Measurements from ENCODE around the gene SRD5A1.

SRD5A1 gene

GRCh38 chr5:6604946-6605345 lies 28.3 kb upstream of the SRD5A1 start:
- no peak for DNase-seq (ENCODE audit: low read depth in 2 of 2)

GRCh38 chr5:6606884-6607558 lies 26.2 kb upstream of the SRD5A1 start:
- no peak for DNase-seq (ENCODE audit: low read depth in 2 of 2)

GRCh38 chr5:6607559-6607936 lies 25.7 kb upstream of the SRD5A1 start:
- DNase-seq (ENCODE audit: low read depth in 2 of 2) = no peak

- DNase-seq (ENCODE audit: low read depth in 2 of 2) = no peak
These were observed 25.2 kb upstream of the SRD5A1 start for GRCh38 chr5:6608016-6608415.

GRCh38 chr5:6611334-6612256 lies 21.6 kb upstream of the SRD5A1 start:
- no peak for DNase-seq (ENCODE audit: low read depth in 2 of 2)

DNA sequence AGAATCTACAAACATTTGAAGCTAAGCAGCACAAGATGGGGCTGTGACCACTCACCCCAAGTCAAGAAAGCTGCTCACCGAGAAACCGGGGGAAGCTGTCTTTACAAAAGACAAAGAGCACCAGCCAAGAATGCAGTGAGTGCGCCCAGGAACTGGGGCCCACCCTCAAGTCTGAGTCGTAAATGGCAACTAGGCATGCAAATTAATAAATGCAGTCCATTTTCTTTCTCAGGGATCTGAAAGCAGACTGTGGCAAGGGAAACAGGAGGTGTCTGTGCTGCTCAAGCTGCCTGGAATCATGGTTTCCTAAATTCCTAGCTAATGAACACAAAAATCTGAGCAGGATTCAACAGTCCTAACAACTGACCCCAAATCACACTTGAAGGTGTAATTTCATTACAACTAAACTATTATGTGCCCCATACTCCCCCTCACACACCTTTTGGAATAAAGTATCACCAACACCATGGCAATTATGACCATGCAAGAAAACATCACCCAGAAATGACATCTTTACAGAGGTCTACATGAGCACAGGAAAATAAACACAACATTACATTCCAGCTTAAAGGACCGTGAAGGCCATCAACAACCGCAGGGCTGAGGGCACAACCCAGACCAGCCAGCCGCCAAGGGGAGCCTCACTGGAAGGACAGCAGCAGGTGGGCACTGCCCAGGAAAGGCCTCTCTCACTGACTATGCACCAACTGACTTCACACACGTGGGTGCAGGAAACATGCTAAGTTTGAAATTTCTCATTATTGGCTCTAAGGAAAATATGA lies 18.0 kb upstream of the SRD5A1 start:
- DNase-seq (ENCODE audit: low read depth in 2 of 2) = no peak

GRCh38 chr5:6616632-6617031 lies 16.6 kb upstream of the SRD5A1 start:
- no peak for DNase-seq (ENCODE audit: low read depth in 2 of 2)

GRCh38 chr5:6623228-6623627 lies 10.0 kb upstream of the SRD5A1 start:
- no peak for DNase-seq (ENCODE audit: low read depth in 2 of 2)

DNA sequence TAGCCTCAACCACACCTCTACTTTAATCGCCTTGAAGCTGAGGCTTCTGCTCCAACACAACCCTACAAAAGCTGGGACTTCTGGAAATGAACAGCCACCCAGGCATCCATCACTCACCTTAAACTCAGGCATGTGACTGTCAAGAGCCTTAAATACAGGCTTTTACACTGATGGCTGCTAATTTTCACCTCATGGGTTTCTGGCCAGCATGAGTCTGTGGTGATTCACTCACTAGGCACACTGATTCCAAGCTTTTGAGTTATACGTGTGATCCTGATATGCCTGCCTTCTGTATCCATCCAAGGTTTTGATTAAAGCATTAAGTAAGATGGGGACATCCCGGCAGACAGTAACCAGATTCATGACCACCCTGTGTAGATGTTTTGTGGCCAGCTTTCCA lies 9.3 kb upstream of the SRD5A1 start:
- DNase-seq (ENCODE audit: low read depth in 2 of 2) = no peak

GRCh38 chr5:6626508-6626907 lies 6.7 kb upstream of the SRD5A1 start:
- DNase-seq (ENCODE audit: low read depth in 2 of 2) = no peak

GRCh38 chr5:6631441-6631840 lies 1.8 kb upstream of the SRD5A1 start:
- DNase-seq (ENCODE audit: low read depth in 2 of 2) = no peak

DNA sequence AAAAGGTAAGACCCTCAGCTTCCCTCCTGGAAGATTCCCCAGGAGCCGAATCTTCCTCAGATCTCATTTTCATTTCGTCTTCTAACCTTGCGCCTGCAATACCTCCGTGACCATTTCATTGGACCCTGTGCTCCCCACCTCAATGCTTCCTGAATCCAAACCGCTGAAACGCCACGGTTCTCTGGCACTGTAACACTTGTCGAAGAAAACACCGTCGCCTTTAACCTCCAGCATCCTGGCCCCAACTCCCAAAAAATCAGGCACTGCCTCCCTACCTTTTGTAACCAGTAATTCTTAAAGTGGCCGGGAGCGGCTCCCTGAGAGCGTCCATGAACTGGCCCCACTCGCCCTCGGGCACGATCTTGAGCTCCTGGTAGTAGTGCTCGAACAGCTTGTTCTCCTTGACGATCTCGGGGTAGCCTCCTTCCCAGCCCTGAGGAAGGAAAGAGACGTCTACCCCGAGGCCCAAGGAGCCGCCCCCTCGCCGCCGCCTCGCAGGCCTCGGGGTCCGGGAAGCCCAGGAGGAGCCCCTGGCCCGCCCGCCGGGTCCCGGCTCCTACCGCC lies 834 bp upstream of the SRD5A1 start:
- no peak for DNase-seq (ENCODE audit: low read depth in 2 of 2)

DNA sequence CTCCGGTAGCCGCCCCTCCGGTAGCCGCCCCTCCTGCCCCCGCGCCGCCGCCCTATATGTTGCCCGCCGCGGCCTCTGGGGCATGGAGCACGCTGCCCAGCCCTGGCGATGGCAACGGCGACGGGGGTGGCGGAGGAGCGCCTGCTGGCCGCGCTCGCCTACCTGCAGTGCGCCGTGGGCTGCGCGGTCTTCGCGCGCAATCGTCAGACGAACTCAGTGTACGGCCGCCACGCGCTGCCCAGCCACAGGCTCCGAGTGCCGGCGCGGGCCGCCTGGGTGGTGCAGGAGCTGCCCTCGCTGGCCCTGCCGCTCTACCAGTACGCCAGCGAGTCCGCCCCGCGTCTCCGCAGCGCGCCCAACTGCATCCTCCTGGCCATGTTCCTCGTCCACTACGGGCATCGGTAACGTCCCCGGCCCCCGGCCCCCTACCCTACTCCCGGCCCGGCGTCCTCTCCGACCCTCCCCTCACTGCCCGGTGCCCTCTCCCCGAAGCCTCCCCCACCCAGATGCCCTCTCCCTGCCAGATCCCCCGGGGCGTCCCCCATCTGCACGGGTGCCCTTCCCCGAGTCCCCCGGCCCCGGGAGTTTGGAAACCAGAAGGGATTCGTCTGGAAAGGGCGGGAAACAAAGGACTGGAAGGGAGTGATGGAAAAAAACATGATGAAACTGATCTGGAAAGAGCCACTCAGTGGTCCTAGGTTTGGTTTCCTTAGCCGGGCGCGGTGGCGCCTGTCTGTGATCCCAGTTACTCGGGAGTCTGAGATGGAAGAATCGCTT lies 417 bp downstream of the SRD5A1 start:
- DNase-seq (ENCODE audit: low read depth in 2 of 2) = no peak

GRCh38 chr5:6634306-6634705 lies 1.1 kb downstream of the SRD5A1 start:
- no peak for DNase-seq (ENCODE audit: low read depth in 2 of 2)

GRCh38 chr5:6634788-6635430 lies 1.7 kb downstream of the SRD5A1 start:
- no peak for DNase-seq (ENCODE audit: low read depth in 2 of 2)

- DNase-seq (ENCODE audit: low read depth in 2 of 2) = no peak
These were observed 3.1 kb downstream of the SRD5A1 start for GRCh38 chr5:6636293-6636692.

GRCh38 chr5:6637022-6637421 lies 3.8 kb downstream of the SRD5A1 start:
- DNase-seq (ENCODE audit: low read depth in 2 of 2) = no peak

GRCh38 chr5:6637590-6637989 lies 4.3 kb downstream of the SRD5A1 start:
- no peak for DNase-seq (ENCODE audit: low read depth in 2 of 2)

DNA sequence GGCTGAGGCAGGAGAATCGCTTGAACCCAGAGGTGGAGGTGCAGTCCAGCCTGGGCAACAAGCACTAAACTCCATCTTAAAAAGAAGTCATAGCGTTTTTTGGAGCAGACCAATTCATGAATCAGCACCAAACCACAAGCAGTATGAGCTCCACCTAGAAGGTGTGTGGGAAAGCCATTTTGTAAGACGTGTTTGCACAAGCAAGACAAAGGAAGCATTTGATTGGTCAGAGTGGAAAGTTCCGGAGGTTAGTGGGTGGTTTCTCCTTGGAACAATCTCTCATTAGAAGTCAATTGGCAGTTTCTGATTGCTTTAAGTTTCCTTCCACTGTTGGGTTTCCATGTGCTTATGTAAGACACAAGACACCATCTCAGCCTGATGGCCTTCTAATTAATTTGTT lies 5.0 kb downstream of the SRD5A1 start:
- DNase-seq (ENCODE audit: low read depth in 2 of 2) = no peak

- DNase-seq (ENCODE audit: low read depth in 2 of 2) = no peak
These were observed 9.4 kb downstream of the SRD5A1 start for GRCh38 chr5:6642655-6643054.

DNA sequence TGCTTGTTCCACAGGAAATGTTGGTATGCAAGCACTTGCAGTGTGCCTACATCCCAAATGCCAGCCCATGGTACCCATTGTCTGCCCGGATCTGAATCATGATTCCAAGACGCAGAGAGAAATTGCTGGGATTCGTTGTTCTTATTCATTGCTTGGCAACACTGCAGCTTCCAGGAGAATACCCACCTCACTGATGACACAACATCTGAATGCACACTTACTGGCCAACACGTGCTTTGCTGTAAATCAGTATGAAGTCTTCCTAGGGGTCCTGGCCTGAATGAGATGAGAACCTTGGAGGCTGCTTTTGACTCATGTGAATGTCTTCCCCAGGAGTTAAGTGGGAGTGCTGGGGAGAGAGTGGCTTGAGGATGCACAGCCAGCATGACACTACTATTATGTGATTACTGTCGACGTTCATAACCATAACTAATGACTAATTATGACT lies 11.6 kb downstream of the SRD5A1 start:
- no peak for DNase-seq (ENCODE audit: low read depth in 2 of 2)

Measured in stimulated activated CD4-positive, alpha-beta T cell treated with anti-CD3 and anti-CD28 coated beads, Interleukin-1b, Interleukin-23, amount 100 ng/mL, for 4 hours (primary cell).